Small intestine (tissue), 7 donors: ENCODE data around the gene BCAS3. TPM values are rescaled to one million over a fixed set of nuclear protein-coding genes. Genes with fewer than 3 reads are reported as not detected.
A peak's percentile ranks its signal among the peaks of the same experiment; 100 is the strongest.
"Not testable (repeated sequence)": the region's sequence is repeated elsewhere in the genome, so short reads cannot be mapped to it uniquely, and the experiment has no call there.

Experiments used
- DNase-seq, 2 donors: peaks; one replicate each; pipeline versions ENCODE4 v3.0.0 to v3.0.0-alpha.2; 2013
- FAIRE-seq: peaks from 2 replicates; lab custom pipeline; 2012; peaks lifted over from hg19 to GRCh38; lab: Jason Lieb, UNC
- H3K27ac ChIP-seq, 3 donors: one replicate each; pipeline ENCODE4 v1.5.1; 2013; ENCODE audit warnings: low read length in 2 of 3, mild to moderate bottlenecking in 2 of 3, control low read depth in 1 of 3, inconsistent platforms in 1 of 3, low read depth in 1 of 3, moderate library complexity in 1 of 3
- H3K27me3 ChIP-seq, 3 donors: one replicate each; pipeline ENCODE4 v1.6.1; 2013; ENCODE audit warnings: low read length in 3 of 3, inconsistent platforms in 1 of 3; ENCODE audit not compliant: control insufficient read depth in 3 of 3, insufficient read depth in 3 of 3
- H3K36me3 ChIP-seq, 3 donors: one replicate each; pipeline ENCODE4 v1.6.1; 2013; ENCODE audit warnings: low read length in 3 of 3, inconsistent platforms in 1 of 3, low read depth in 1 of 3, mild to moderate bottlenecking in 1 of 3, moderate library complexity in 1 of 3; ENCODE audit not compliant: control insufficient read depth in 3 of 3, insufficient read depth in 2 of 3
- H3K4me1 ChIP-seq, 3 donors: one replicate each; pipeline ENCODE4 v1.6.1; 2013; ENCODE audit warnings: low read length in 2 of 3, inconsistent platforms in 1 of 3, low read depth in 1 of 3, mild to moderate bottlenecking in 1 of 3, moderate library complexity in 1 of 3; ENCODE audit not compliant: control insufficient read depth in 3 of 3, insufficient read depth in 2 of 3
- H3K4me3 ChIP-seq, 3 donors: one replicate each; pipeline ENCODE4 v1.5.1; 2013; ENCODE audit warnings: low read length in 3 of 3, control low read depth in 1 of 3, inconsistent platforms in 1 of 3, low read depth in 1 of 3, mild to moderate bottlenecking in 1 of 3, moderate library complexity in 1 of 3
- H3K9me3 ChIP-seq, 2 donors: one replicate each; pipeline ENCODE4 v1.6.1; 2013; ENCODE audit warnings: low read depth in 1 of 2, low read length in 1 of 2; ENCODE audit not compliant: control insufficient read depth in 2 of 2, insufficient read depth in 1 of 2
- WGBS, 3 donors: extraction: QIAGEN DNeasy Blood & Tissue Kit; methylation state at CpG; one replicate each; pipeline ENCODE4 v1.1.7; 2013; 5-methylcytosine and 5-hydroxymethylcytosine counted together
- polyA plus RNA-seq, 4 donors: library from polyadenylated mRNA; stranded (reverse) in 3 of 4; unstranded in 1 of 4; fragments of 200-250 nt in 3 of 4; fragments of 120-200 nt in 1 of 4; gene quantifications; one replicate each; pipeline versions ENCODE4 v1.2.1 to v1.2.3, GENCODE V29; 2013
- donor health status: healthy with polysubstance abuse.
- donor health status: control.
- donor health status: control.
- donor health status: Bipolar disorder and iron deficiency.
- donor health status: healthy.

The BCAS3 gene
- polyA plus RNA-seq, 4 donors: 4.4 to 10.5 (median 4.8) TPM

- no peak for FAIRE-seq
- DNase-seq: no peak
- Histone ChIP-seq H3K4me1 (peaks cover 2 to 19% (median 9%) of the 10 kb centered on the region in 3 donors), H3K36me3 (peaks cover 0 to 3% (median 0%) of the 10 kb centered on the region in 3 donors), H3K27me3 (no peaks in the 10 kb centered on the region), H3K4me3 (no peak overlapping the region), H3K9me3 (no peaks in the 10 kb centered on the region), H3K27ac (no peak overlapping the region)
- WGBS, 3 donors: 84 to 95% (median 88%) methylated on average over 2 of the region's 2 CpGs
Observed at GRCh38 chr17:61144137-61144536, 466.5 kb downstream of the BCAS3 start.

DNA sequence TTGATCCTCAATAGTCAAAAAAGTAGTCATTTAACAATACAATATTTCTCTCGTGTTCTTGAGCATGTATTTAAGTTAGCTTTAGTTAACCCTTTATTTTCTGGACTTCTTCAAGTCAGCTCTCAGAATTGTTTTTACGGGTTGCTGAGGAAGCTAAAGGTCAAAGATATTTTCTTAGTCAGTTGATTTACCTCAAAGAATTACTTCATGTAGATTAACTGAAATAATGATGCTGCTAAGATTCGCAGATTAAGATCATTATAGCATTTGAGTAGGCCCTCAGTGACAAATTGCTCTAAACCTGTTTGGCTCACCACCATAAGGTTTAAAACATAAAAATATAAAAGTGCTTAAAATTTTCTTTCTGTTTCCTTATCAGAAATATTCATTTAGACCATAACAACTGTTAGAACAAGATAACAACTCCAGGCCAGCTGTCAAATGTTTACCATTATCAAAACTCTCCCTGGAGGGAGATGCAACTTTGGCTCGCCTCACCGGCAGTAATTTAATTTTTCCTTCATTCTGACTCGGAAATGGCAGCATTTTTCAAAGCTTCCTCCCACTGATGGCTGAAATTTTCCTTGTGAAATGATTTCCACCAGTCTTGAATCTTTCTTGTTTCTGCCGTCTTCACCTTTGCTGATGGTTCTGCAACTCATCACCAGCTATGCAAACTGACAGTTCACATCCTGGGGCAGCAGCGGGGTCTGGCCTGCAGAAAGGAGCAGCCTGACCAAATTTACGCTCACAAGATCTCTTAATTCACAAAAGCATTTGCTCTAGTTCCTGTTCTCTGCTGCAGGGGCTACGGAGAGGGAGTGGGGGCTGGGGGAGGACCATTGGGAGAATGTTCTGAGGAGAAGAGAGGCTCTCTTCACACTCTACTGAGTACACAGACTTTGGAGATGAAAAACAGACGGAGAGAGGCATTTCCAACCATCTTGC lies 467.2 kb downstream of the BCAS3 start:
- WGBS, 3 donors: 53 to 62% (median 55%) methylated on average over 11 of the region's 11 CpGs
- Histone ChIP-seq H3K9me3 (no peaks in the 10 kb centered on the region), H3K4me1 (peaks cover 2 to 16% (median 5%) of the 10 kb centered on the region in 3 donors), H3K27ac (peak overlapping the region; percentile 25 to 39 (median 25)), H3K36me3 (peaks cover 0 to 3% (median 0%) of the 10 kb centered on the region in 3 donors), H3K4me3 (no peak overlapping the region), H3K27me3 (no peaks in the 10 kb centered on the region)
- DNase-seq (no peak), FAIRE-seq (no peak)

DNA sequence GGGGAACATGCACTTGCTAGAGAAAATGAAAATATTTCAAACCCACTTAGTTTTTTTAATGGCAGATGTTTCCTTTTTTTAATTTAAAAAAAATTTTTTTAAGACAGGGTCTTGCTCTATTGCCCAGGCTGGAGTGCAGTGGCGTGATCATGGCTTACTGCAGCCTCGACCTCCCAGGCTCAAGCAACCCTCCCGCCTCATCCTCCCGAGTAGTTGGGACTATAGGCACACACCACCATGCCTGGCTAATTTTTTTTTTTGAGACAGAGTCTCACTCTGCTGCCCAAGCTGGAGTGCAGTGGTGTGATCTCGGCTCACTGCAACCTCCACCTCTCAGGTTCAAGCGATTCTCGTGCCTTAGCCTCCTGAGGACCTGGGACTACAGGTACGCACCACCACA lies 469.2 kb downstream of the BCAS3 start:
- H3K4me3 ChIP-seq, DNase-seq, FAIRE-seq, H3K36me3 ChIP-seq, H3K27ac ChIP-seq, H3K9me3 ChIP-seq, H3K27me3 ChIP-seq: not testable (repeated sequence)
- 97 to 98% (median 98%) methylated on average over 8 of the region's 8 CpGs for WGBS, 3 donors
- H3K4me1 ChIP-seq: peaks cover 0 to 16% (median 8%) of the 10 kb centered on the region in 3 donors

GRCh38 chr17:61149106-61149825 lies 471.6 kb downstream of the BCAS3 start:
- H3K4me1 ChIP-seq: peaks cover 0 to 16% (median 8%) of the 10 kb centered on the region in 3 donors
- no peak overlapping the region for H3K4me3 ChIP-seq
- DNase-seq (no peak), FAIRE-seq (no peak)
- no peak overlapping the region for H3K27ac ChIP-seq
- 65 to 82% (median 78%) methylated on average over 6 of the region's 6 CpGs for WGBS, 3 donors
- no peaks in the 10 kb centered on the region for H3K27me3 ChIP-seq
- no peaks in the 10 kb centered on the region for H3K36me3 ChIP-seq
- H3K9me3 ChIP-seq: no peaks in the 10 kb centered on the region

- DNase-seq: no peak
- H3K36me3 ChIP-seq: no peaks in the 10 kb centered on the region
- H3K27me3 ChIP-seq: no peaks in the 10 kb centered on the region
- no peak overlapping the region for H3K4me3 ChIP-seq
- 82 to 94% (median 89%) methylated on average over 2 of the region's 2 CpGs for WGBS, 3 donors
- no peak for FAIRE-seq
- H3K4me1 ChIP-seq: peaks cover 0 to 11% (median 4%) of the 10 kb centered on the region in 3 donors
- H3K9me3 ChIP-seq: no peaks in the 10 kb centered on the region
- H3K27ac ChIP-seq: no peak overlapping the region
Observed at GRCh38 chr17:61149862-61150362, 472.3 kb downstream of the BCAS3 start.

- no peak overlapping the region for H3K4me3 ChIP-seq
- DNase-seq: no peak
- H3K27ac ChIP-seq: no peak overlapping the region
- no peaks in the 10 kb centered on the region for H3K27me3 ChIP-seq
- WGBS, 3 donors: 86 to 91% (median 86%) methylated on average over 3 of the region's 3 CpGs
- H3K9me3 ChIP-seq: no peaks in the 10 kb centered on the region
- peaks cover 0 to 4% (median 2%) of the 10 kb centered on the region in 3 donors for H3K4me1 ChIP-seq
- FAIRE-seq: no peak
- H3K36me3 ChIP-seq: no peaks in the 10 kb centered on the region
Observed at GRCh38 chr17:61150686-61151299, 473.1 kb downstream of the BCAS3 start.

- H3K4me3 ChIP-seq: no peak overlapping the region
- 88 to 97% (median 88%) methylated on average over 1 of the region's 1 CpG for WGBS, 3 donors
- no peak for FAIRE-seq
- no peak for DNase-seq
- H3K36me3 ChIP-seq: no peaks in the 10 kb centered on the region
- no peaks in the 10 kb centered on the region for H3K27me3 ChIP-seq
- H3K27ac ChIP-seq: no peak overlapping the region
- H3K9me3 ChIP-seq: no peaks in the 10 kb centered on the region
- H3K4me1 ChIP-seq: peaks cover 0 to 4% (median 0%) of the 10 kb centered on the region in 3 donors
Observed at GRCh38 chr17:61152898-61153297, 475.2 kb downstream of the BCAS3 start.
